NCI-H748 treated with DMSO at 0.1 percent for 48 hours (cell line): ENCODE measurements around the gene FOS.
"Not testable (repeated sequence)": the region's sequence is repeated elsewhere in the genome, so short reads cannot be mapped to it uniquely, and the experiment has no call there.

Experiments
- DNase-seq: peaks from one replicate; lab custom pipeline; 2025; lab: John Stamatoyannopoulos, UW

Gene FOS

GRCh38 chr14:75277008-75277814 lies 1.4 kb upstream of the FOS start:
- peak; percentile 63 for DNase-seq

DNA sequence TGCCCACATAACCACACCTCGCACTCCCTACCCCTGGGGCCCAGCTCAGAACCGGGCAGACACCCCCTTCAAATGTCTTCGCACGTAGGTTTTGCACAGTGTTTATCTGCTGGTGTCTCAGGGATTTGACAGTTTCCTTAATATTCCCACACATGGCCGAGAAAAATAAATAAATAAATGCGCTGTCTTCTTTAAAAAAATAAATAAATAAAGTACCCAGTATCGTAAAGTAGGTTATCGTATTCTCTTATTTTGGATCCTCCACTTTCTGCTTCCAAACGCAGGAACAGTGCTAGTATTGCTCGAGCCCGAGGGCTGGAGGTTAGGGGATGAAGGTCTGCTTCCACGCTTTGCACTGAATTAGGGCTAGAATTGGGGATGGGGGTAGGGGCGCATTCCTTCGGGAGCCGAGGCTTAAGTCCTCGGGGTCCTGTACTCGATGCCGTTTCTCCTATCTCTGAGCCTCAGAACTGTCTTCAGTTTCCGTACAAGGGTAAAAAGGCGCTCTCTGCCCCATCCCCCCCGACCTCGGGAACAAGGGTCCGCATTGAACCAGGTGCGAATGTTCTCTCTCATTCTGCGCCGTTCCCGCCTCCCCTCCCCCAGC lies 710 bp upstream of the FOS start:
- no peak for DNase-seq

DNA sequence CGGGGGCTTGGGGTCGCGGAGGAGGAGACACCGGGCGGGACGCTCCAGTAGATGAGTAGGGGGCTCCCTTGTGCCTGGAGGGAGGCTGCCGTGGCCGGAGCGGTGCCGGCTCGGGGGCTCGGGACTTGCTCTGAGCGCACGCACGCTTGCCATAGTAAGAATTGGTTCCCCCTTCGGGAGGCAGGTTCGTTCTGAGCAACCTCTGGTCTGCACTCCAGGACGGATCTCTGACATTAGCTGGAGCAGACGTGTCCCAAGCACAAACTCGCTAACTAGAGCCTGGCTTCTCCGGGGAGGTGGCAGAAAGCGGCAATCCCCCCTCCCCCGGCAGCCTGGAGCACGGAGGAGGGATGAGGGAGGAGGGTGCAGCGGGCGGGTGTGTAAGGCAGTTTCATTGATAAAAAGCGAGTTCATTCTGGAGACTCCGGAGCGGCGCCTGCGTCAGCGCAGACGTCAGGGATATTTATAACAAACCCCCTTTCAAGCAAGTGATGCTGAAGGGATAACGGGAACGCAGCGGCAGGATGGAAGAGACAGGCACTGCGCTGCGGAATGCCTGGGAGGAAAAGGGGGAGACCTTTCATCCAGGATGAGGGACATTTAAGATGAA lies 630 bp downstream of the FOS start:
- peak; percentile 49 for DNase-seq

DNA sequence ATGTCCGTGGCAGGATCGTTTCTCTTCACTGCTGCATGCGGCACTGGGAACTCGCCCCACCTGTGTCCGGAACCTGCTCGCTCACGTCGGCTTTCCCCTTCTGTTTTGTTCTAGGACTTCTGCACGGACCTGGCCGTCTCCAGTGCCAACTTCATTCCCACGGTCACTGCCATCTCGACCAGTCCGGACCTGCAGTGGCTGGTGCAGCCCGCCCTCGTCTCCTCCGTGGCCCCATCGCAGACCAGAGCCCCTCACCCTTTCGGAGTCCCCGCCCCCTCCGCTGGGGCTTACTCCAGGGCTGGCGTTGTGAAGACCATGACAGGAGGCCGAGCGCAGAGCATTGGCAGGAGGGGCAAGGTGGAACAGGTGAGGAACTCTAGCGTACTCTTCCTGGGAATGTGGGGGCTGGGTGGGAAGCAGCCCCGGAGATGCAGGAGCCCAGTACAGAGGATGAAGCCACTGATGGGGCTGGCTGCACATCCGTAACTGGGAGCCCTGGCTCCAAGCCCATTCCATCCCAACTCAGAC lies 1.2 kb downstream of the FOS start:
- no peak for DNase-seq

- DNase-seq: no peak
These were observed 1.7 kb downstream of the FOS start for GRCh38 chr14:75280291-75280830.

DNA sequence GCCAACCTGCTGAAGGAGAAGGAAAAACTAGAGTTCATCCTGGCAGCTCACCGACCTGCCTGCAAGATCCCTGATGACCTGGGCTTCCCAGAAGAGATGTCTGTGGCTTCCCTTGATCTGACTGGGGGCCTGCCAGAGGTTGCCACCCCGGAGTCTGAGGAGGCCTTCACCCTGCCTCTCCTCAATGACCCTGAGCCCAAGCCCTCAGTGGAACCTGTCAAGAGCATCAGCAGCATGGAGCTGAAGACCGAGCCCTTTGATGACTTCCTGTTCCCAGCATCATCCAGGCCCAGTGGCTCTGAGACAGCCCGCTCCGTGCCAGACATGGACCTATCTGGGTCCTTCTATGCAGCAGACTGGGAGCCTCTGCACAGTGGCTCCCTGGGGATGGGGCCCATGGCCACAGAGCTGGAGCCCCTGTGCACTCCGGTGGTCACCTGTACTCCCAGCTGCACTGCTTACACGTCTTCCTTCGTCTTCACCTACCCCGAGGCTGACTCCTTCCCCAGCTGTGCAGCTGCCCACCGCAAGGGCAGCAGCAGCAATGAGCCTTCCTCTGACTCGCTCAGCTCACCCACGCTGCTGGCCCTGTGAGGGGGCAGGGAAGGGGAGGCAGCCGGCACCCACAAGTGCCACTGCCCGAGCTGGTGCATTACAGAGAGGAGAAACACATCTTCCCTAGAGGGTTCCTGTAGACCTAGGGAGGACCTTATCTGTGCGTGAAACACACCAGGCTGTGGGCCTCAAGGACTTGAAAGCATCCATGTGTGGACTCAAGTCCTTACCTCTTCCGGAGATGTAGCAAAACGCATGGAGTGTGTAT lies 2.4 kb downstream of the FOS start:
- DNase-seq: no peak

- DNase-seq: no peak
These were observed 3.0 kb downstream of the FOS start for GRCh38 chr14:75281654-75282019.

- no peak for DNase-seq
These were observed 3.5 kb downstream of the FOS start for GRCh38 chr14:75282170-75282554.

DNA sequence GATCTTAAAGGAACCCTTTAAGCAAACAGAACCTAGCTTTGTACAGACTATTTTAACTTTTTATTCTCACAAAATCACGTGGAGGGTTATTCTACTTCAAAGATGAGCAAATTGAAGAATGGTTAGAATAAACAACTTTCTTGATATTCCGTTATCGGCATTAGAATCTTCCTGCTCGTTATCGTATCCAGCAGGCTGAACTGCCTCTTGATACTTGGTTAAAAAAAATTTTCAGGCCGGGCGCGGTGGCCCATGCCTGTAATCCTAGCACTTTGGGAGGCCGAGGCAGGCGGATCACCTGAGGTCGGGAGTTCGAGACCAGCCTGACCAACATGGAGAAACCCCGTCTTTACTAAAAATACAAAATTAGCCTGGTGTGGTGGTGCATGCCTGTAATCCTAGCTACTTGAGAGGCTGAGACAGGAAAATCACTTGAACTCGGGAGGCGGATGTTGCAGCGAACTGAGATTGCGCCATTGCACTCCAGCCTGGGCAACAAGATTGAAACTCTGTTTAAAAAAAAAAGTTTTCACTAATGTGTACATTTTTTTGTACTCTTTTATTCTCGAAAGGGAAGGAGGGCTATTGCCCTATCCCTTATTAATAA lies 4.0 kb downstream of the FOS start:
- DNase-seq: not testable (repeated sequence)

DNA sequence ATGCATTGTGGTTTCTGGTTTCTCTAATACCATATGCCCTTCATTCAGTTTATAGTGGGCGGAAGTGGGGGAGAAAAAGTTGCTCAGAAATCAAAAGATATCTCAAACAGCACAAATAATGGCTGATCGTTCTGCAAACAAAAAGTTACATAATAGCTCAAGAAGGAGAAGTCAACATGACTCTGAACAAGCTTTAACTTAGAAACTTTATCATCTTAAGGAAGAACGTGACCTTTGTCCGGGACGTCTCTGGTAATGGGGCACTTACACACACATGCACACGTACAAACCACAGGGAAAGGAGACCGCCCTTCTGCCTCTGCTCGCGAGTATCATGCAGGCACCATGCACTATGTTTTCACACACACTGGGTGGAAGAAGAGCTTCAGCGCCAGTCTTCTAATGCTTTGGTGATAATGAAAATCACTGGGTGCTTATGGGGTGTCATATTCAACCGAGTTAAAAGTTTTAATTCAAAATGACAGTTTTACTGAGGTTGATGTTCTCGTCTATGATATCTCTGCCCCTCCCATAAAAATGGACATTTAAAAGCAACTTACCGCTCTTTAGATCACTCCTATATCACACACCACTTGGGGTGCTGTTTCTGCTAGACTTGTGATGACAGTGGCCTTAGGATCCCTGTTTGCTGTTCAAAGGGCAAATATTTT lies 4.7 kb downstream of the FOS start:
- DNase-seq: no peak

DNA sequence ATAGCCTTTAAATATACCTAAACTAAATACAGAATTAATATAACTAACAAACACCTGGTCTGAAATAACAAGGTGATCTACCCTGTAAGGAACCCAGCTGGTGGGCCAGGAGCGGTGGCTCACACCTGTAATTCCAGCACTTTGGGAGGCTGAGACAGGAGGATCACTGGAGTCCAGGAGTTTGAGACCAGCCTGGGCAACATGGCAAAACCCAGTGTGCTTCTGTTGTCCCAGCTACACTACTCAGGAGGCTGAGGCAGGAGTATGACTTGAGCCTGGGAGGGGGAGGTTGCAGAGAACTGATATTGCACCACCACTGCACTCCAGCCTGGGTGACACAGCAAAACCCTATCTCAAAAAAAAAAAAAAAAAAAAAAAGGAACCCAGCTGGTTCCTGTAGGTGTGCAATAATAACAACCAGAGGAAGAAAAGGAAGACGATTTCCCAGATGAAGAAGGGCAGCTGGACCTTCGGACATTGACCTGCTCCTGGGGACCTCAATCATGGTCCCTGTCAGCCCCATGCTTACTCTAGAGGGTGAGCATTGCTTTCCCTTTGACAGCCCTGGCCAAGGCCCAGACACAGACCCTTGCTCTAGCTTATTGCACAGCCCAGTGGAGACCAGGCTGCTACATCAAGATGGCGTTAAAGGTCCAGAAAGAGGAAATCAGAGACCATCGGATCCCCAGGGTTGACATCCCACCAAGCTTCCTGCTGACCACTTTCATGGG lies 5.4 kb downstream of the FOS start:
- no peak for DNase-seq

- DNase-seq: no peak
These were observed 6.7 kb downstream of the FOS start for GRCh38 chr14:75285331-75285730.

DNA sequence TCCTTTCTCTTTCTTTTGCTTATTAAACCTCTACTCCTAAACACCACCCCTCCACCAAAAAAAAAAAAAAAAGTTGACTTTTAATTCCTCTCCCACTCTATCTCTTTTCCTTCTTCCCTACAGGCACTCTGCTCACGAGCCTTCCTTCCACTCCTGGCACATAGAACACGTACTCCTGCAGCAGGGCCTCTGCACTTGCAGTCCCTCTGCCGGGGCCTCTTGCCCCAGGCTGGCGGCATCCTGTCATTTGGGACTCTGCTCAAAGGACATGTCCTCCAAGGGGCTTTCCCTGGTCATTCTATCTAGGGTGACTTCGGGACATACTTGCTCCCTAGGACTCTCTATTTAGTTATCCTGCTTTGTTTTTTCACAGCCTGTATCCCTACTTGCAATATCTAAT lies 7.7 kb downstream of the FOS start:
- DNase-seq: no peak

DNA sequence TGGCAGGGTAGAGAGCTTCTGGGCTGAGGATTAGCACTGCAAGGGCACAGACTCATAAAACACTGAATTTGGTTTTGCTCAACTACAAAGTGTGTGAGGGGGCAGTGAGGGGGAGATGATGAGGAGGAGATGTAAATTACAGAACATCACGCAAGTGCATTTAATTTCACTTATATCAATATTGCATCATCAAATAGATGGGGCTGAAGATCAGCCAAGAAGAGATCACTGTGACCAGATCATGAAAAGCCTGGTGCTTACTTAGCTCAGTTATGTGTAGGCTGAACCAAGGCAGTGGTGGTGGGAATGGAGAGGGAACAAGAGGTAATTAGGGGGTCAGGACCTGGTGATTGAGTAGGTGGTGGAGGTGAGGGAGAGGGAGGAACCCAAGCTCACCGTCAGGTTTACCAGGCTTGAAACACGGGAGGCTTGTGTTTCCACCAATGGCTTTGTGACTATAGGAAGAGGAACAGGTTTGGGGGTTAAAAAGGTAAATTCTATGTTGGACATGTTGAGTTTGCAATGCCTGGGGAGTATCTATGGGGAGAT lies 11.3 kb downstream of the FOS start:
- no peak for DNase-seq

DNA sequence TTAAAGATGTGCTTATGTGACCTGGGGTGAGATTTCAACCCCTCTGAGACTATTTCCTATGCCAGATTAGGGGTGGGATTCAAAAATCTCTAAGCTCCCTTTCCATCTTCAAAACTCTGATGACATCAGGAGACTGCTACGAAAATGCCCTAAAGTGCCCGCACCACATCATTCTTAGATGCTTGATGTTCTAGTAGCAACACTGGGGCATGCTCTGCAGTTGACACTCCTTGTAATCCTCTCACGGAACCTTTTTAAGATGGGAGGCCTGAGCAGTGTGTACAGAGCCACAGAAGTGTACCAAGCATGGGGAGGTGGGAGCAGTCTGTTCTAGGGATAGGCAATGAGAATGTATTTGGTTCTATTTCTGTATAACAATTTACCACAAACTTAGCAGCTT lies 12.2 kb downstream of the FOS start:
- DNase-seq: no peak

DNA sequence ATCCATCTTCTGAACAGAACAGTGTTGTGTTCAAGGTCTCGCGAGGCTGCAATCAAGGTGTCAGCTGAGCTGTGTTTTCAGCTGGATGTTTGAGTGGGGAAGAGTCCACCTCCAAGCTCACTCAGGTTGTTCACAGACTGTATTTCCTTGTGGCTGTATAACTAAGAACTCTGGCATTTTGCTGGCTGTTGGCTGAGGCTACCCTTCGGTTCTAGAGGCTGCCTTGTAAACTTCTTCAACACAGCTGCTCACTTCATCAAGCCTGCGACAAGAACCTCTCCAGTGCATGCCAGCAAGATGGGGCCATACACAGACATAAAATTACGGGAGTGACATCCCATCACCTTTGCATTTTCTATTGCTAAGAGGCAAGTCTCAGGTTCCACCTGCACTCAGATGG lies 12.7 kb downstream of the FOS start:
- no peak for DNase-seq

DNA sequence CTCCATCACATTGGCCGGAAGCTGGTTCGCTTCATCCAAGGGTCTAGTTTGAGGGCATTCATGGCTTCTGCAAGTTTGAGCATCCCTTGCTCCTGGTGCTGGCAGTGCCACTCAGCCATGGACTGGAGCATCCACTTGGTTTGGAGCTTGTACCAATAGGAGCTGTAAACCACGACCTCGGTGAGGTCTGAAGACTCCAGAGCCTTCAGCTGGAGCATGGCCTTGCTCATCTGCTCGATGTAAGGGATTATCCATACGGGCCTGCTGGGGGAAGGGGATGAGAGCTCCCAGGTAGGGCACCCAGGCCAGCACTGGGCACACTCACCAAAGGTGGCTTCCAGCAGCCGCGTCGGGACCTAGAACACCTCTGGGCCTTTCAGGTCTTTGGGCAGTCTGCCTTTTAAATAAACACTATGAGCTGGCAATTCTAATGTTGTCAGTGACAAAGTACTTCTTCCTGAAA lies 13.5 kb downstream of the FOS start:
- no peak for DNase-seq

DNA sequence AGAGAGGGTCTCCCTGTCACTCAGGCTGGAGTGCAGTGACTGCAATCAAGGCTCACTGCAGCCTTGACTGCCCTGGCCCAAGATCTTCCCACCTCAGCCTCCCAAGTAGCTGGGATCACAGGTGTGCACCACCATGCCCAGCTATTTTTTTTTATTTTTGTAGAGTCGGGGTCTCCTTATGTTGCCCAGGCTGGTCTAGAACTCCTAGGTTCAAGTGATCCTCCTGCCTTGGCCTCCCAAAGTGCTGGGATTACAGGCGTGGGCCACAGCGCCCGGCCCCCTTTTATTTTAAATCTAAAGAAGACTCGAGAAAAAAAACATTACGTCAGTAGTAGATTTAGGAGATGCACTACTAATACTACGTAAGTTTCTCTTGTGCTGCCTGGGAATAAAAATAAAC lies 14.3 kb downstream of the FOS start:
- DNase-seq: no peak

DNA sequence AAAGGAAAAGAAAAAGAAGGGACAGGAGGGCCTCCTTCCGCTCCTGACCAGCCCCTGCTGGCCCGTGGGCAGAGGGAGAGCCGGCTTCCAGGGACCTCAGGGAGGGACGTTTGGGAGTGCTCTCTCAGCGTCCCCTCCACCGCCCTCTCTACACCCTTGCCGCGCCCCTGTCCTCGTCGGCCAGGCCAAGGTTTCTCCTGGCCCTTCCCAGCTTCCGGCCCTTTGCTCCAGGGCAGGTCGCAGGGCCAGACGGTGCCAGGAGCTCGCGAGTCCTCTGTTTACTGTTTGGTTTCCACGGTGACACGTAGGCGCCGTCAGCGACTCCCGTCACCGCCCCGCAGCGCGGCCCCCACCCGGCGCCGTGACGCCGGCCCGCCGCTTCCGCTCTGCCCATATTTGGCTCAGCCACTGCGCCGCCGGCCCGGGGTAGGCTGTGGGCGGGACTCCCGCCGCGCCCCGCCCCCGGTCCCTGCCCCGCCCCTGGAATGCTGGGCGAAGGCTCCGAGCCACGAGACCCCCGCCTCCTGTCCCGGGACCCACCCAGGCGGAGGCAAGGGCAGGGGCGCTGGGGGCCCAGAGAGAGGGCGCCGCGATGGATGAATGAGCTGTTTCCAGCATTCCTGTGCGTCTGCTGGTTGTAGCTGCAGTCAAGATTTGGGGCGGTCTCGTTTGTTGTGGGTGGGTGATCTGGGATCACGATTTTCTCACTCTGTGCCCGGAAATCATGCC lies 15.5 kb downstream of the FOS start:
- peak; percentile 86 for DNase-seq
